ENCODE data around the gene INSR. TPM values are rescaled to one million over a fixed set of nuclear protein-coding genes. Genes with fewer than 3 reads are reported as not detected.

INSR gene
- total RNA-seq, 1 experiment from 2014 or later, result 8.4 TPM

- CTCF ChIA-PET, result no interaction called here
- H3K27ac Mint-ChIP-seq (ENCODE audit: unreplicated experiment), result no peak overlapping the region
- no peak for DNase-seq
- no peaks in the 10 kb centered on the region for H3K4me1 Mint-ChIP-seq (ENCODE audit: low read depth, unreplicated experiment)
- no peaks in the 10 kb centered on the region for H3K27me3 Mint-ChIP-seq (ENCODE audit: unreplicated experiment)
- no peak for TF ChIP-seq CTCF (IDR thresholded peaks at IDR 0.05; ENCODE audit: unreplicated experiment)
- H3K36me3 Mint-ChIP-seq (ENCODE audit: insufficient read depth, unreplicated experiment), result no peaks in the 10 kb centered on the region
- no TSS peak for BruUV-seq (replicated peaks)
- intact Hi-C loops (cut with micrococcal nuclease; ENCODE audit: unreplicated experiment), result no loop called here
- no peaks in the 10 kb centered on the region for H3K9me3 Mint-ChIP-seq (ENCODE audit: low read depth, unreplicated experiment)
- H3K4me3 Mint-ChIP-seq (ENCODE audit: low read depth, unreplicated experiment), result no peak overlapping the region
Measured at GRCh38 chr19:7236153-7236552, 58.1 kb downstream of the INSR start.

DNA sequence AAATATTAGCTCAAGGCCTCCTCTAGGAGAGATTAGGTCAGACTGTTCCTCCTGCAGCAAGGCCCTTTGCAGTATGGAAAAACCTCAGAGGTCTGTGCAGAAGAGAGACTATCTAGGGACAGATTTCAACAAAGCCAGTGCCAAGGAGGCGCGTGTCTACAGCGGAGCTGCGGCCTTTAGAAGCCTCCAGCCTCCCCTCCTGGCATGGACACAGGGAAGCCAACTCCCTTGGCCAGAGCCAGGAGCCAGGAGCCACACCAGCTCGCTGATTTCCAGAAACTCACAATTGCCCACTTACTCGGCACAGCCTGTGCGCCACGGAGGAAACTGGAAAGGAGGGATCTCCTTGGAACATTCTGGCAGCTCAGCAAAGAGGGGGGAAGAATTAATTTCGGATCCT lies 63.4 kb downstream of the INSR start:
- H3K36me3 Mint-ChIP-seq (ENCODE audit: insufficient read depth, unreplicated experiment), result no peaks in the 10 kb centered on the region
- H3K27me3 Mint-ChIP-seq (ENCODE audit: unreplicated experiment), result peaks cover 9% of the 10 kb centered on the region
- CTCF ChIA-PET, result interaction anchor here (0.7 kb wide), 1 partner anchor 129 kb away, joined by 3 read pairs; no protein-coding TSS in a partner anchor
- H3K27ac Mint-ChIP-seq (ENCODE audit: unreplicated experiment), result no peak overlapping the region
- no peak overlapping the region for H3K4me3 Mint-ChIP-seq (ENCODE audit: low read depth, unreplicated experiment)
- intact Hi-C loops (cut with micrococcal nuclease; ENCODE audit: unreplicated experiment), result no loop called here
- no peak for TF ChIP-seq CTCF (IDR thresholded peaks at IDR 0.05; ENCODE audit: unreplicated experiment)
- H3K4me1 Mint-ChIP-seq (ENCODE audit: low read depth, unreplicated experiment), result no peaks in the 10 kb centered on the region
- BruUV-seq (replicated peaks), result no TSS peak
- H3K9me3 Mint-ChIP-seq (ENCODE audit: low read depth, unreplicated experiment), result no peaks in the 10 kb centered on the region
- DNase-seq, result no peak

- no peak overlapping the region for H3K4me3 Mint-ChIP-seq (ENCODE audit: low read depth, unreplicated experiment)
- BruUV-seq (replicated peaks), result no TSS peak
- H3K27ac Mint-ChIP-seq (ENCODE audit: unreplicated experiment), result no peak overlapping the region
- no peak for TF ChIP-seq CTCF (IDR thresholded peaks at IDR 0.05; ENCODE audit: unreplicated experiment)
- no peaks in the 10 kb centered on the region for H3K36me3 Mint-ChIP-seq (ENCODE audit: insufficient read depth, unreplicated experiment)
- CTCF ChIA-PET, result interaction anchor here (0.6 kb wide), 1 partner anchor 160 kb away, joined by 3 read pairs; no protein-coding TSS in a partner anchor
- intact Hi-C loops (cut with micrococcal nuclease; ENCODE audit: unreplicated experiment), result no loop called here
- no peaks in the 10 kb centered on the region for H3K4me1 Mint-ChIP-seq (ENCODE audit: low read depth, unreplicated experiment)
- peaks cover 9% of the 10 kb centered on the region for H3K27me3 Mint-ChIP-seq (ENCODE audit: unreplicated experiment)
- no peaks in the 10 kb centered on the region for H3K9me3 Mint-ChIP-seq (ENCODE audit: low read depth, unreplicated experiment)
- DNase-seq, result no peak
Measured at GRCh38 chr19:7229735-7230134, 64.5 kb downstream of the INSR start.

GRCh38 chr19:7228935-7229541 lies 65.2 kb downstream of the INSR start:
- H3K4me3 Mint-ChIP-seq (ENCODE audit: low read depth, unreplicated experiment), result no peak overlapping the region
- intact Hi-C loops (cut with micrococcal nuclease; ENCODE audit: unreplicated experiment), result no loop called here
- no TSS peak for BruUV-seq (replicated peaks)

More at GRCh38 chr19:7228935-7229541, 65.2 kb downstream of the INSR start:
- Mint-ChIP-seq H3K27me3 (ENCODE audit: unreplicated experiment) (peaks cover 9% of the 10 kb centered on the region), H3K27ac (ENCODE audit: unreplicated experiment) (no peak overlapping the region), H3K36me3 (ENCODE audit: insufficient read depth, unreplicated experiment) (no peaks in the 10 kb centered on the region), H3K4me1 (ENCODE audit: low read depth, unreplicated experiment) (no peaks in the 10 kb centered on the region), H3K9me3 (ENCODE audit: low read depth, unreplicated experiment) (no peaks in the 10 kb centered on the region)
- no peak for DNase-seq
- TF ChIP-seq CTCF (IDR thresholded peaks at IDR 0.05; ENCODE audit: unreplicated experiment), result no peak
- CTCF ChIA-PET, result interaction anchor here (0.6 kb wide), 1 partner anchor 160 kb away, joined by 5 read pairs; the partner anchor contains the start of gene ZNF557
